Measurements from ENCODE around the gene PA2G4.

- TF ChIP-seq GATA2 (IDR thresholded peaks at IDR 0.05; ENCODE audit: low read depth, low read length) (no peak), GATA3 (IDR thresholded peaks at IDR 0.05; ENCODE audit: low read depth, low read length) (no peak)
Observed at GRCh38 chr12:56130876-56131275, 26.5 kb downstream of the PA2G4 start.

All from SH-SY5Y (cell line).